NOMO-1 (cell line): Measurements from ENCODE around the gene S100A2.
"Not testable (repeated sequence)": the region's sequence is repeated elsewhere in the genome, so short reads cannot be mapped to it uniquely, and the experiment has no call there.

Source experiments
- DNase-seq, 2 experiments: peaks; one replicate each; lab custom pipeline; 2025; ENCODE audit not compliant: unreplicated experiment in 2 of 2; lab: John Stamatoyannopoulos, UW

The S100A2 gene

DNA sequence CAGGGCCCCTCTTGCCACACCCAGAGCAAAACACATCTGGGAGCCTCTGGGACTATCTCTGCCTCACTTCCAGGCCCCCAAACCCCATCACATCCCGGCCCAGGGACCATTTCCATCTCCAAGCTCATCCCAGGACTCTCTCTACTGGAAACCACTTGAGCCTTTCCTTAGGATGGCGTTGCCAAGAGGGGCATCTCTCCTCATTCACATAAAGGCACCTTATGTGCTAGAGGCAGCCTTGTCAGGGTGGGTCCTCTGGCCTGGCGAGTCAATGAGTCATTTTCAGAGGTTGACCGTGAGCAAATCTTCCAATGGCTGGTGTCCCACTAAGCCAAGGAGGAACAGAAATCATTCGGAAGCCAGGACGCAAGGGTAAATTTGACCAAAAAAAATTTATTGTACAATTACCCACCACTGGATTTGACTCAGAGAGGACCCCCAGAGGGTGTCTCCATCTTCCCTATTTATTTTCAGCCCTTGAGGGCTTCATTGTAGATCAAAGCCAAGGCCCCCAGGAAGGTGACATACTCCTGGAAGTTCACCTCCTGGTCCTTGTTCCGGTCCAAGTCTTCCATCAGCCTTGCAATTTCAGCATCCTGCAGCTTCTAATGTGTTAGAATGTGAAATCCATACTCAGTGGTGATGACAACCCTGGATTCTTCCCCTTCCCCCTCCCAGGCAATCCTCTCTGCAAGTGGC lies 31.3 kb downstream of the S100A2 start:
- no peak for DNase-seq

DNA sequence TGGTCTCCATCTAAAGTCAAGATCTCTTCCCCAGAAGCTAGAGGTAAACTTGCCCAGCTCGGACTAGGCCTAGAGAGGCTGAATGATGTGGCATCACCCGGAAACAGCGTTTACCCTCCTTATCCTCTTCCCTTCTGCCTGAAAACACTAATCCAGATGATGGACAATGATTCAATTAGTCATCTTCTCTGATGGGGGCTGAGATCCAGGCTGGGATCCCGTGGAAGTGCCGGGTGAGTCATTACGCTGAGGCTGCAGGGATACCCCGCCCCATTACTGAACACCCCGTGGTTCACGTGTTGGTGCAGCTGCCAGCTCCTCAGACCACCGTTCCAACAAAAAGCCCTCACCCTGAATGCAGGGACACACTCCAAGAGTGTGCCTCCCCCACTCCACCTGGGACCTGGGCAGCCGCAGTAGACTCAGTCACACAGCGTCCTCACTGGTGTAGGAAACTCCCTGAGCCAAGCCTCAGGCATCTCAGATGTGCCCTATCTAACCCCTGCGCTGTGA lies 31.9 kb downstream of the S100A2 start:
- DNase-seq = no peak

DNA sequence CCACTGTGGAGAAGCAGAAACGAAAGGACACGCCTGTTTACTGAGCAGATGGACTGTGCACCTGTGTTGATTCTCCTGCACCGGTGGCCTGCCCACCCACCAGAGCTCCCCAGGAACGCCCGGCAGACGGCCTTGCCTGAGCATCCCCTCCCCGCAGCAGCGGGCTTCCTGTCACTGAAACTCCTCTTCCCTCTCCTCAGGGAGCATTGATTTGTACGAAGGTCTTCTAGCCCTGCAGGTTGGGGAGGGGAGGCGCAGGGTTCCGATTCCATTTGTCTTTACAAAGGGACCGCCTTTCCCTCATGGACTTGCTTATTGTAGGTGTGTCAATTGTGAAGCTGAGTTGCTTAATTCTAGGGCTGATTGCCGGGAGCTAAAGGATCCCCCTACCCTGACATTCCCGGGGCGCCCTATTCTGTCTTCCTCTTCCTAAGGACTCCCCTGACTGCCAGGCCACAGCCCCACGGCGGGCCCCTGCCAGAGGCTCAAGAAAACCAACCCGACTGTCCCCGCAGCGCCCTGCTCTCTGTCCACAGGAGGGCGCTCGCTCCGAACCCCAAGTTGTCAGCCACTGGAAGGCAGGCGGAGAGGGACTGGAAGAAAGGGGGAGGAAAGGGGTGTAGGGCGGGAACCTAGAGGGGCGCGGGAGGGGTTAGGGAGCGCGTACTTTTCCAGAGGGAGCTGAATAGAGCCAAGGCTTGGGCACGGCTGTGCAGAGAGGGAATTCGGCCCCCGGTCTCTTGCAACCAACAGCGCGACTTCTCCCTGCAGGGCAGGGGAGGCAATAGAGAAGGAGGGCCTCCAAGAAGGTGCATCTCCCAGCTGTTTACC lies 32.7 kb downstream of the S100A2 start:
- peak; percentile 72 to 73 for DNase-seq

DNA sequence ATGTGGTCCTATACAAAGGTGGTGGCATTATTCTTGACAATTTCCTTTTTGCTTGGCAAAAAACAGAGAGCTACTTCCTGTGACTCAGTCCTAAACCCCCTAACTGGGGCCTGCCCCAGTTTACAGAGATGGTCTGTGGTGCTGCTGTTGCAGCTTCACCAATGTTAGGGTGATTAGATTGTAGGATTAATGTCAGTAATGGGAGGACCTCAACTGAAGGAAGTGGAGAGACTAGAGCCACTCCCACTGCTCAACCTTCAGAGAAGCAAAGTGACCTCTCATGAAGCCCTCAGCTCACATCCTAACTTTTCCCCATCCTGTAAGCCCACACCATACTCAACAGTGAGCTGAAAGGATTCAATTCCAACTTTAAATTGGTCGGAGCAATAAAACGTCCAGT lies 33.5 kb downstream of the S100A2 start:
- peak in 1 of 2 experiments; percentile 10 for DNase-seq

DNA sequence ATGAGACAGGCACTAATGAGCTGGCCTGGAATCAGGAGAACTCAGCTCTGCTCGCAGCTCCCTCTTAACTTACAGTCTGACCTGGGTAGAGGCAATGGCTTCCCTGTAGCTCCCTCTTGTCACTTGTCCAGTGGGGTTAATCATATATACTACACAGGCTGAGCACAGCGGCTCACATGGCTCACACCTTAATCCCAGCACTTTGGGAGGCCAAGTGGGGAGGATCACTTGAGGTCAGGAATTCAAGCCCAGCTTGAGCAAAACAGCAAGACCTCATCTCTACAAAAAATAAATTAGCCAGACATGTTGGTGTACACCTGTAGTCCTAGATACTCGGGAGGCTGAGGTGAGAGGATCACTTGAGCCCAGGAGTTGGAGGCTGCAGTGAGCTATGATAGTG lies 34.0 kb downstream of the S100A2 start:
- no peak for DNase-seq

DNA sequence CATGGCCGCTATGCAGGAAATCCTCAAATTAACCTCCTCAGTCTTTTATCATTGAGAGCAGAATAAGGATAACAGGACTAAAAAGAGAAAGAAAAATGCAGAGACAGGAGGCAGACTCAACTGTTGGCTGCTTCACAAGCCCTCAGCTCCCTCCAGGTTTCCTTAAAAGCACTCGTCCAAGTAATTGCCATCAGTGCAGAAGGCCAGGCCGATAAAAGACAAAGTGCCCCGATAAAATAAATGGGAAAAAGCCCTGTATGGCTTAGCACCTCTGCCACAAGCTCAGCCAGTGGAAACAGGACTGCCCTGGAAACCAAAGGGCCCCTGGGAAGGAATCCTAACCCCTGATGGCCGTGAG lies 38.0 kb downstream of the S100A2 start:
- no peak for DNase-seq

DNA sequence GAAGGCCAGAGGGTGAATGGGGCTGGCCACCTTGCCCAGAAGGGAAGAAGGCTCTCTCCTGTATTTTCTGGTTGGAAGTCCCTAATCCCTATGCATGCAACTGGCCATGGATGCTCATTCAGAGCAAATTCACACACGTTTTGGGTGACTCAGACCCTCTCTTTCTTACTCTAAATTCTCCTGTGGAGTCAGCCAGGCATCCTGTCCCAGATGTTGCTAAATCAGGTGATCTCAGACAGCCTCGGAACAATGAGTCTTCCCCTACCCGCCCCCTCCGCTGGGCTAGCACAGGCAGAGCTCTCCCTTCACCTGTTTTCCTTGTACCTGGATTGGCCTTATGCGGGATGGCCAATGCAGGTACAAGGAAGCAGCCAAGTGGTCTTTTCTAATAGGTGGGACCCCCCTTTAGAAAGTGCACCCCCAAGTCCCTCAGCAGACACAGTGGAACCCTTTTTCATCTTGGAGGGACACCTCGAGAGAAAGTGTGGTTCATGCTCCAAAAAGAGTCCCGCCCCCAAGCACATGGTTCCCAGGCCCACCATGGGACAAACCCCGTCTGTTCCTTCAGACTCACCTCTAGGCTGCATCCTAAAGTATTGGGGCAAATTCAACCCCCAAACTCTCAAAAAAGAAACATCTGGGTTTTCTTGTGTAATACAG lies 38.5 kb downstream of the S100A2 start:
- DNase-seq = no peak

DNA sequence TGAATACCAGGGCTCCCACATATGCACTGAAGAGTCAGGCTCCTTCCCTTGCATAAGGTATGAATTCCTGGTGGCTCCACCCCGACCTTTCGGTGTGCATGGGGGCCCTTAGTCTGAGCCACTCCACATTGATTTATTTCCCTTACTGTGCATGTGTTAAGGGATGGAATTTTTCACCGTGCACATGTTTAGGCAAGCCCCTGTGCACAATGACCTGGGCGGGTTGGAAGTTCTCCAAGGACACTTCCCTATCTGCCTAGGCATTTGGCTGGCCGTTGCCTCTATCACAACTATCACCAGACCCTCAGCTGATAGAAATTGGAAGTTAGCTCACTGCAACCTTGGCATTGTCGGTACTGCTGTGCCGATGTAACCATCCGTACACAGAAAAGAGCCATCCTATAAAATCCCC lies 39.5 kb downstream of the S100A2 start:
- no peak for DNase-seq

DNA sequence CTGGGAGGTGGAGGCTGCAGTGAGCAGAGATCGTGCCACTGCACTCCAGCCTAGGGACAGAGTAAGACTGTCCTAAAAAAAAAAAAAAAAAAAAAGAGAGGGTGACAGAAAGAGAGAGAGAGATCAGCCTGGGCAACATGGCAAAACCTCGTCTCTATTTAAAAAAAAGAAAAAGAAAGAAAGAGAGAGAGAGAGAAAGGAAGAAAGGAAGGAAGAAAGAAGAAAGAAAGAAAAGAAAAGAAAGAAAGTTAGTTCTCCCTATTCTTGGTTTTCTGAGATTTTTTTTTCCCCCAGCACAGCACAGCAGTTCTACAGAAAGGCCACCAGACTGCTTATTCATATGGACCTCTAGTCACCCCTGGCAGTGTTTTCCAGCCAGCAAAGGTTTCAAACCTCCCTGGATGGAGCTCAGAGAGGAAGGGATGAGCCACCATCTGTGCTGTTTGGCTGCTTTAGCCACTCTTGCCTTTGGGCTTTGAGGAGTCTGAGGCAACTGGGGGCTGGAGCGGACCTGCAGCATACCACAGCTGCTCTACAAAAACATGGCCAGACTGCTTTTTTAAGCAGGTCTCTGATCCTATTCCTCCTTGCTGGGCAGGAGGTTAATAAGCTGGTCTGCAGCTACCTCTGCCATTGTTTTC lies 40.4 kb downstream of the S100A2 start:
- no peak for DNase-seq

DNA sequence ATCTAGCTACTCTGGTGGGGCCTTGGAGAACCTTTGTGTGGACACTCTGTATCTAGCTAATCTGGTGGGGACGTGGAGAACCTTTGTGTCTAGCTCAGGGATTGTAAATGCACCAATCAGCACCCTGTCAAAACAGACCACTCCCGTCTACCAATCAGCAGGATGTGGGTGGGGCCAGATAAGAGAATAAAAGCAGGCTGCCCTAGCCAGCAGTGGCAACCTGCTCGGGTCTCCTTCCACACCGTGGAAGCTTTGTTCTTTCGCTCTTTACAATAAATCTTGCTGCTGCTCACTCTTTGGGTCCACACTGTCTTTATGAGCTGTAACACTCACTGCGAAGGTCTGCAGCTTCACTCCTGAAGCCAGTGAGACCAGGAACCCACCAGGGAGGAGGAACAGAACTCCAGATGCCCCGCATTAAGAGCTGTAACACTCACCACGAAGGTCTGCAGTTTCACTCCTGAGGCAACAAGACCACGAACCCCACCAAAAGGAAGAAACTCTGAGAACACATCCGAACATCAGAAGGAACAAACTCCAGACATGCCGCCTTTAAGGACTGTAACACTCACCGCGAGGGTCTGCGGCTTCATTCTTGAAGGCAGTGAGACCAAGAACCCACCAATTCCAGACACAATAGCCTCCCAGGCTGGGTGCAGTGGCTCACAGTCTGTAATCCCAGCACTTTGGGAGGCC lies 43.1 kb downstream of the S100A2 start:
- not testable (repeated sequence) for DNase-seq

DNA sequence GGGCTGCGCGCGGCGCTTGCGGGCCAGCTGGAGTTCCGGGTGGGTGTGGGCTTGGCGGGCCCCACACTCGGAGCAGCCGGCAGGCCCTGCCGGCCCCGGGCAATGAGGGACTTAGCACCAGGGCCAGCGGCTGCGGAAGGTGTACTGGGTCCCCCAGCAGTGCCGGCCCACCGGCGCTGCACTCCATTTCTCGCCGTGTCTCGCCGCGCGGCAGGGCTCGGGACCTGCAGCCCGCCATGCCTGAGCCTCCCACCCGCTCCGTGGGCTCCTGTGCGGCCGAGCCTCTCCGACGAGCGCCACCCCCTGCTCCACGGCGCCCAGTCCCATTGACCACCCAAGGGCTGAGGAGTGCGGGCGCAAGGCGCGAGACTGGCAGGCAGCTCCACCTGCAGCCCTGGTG lies 43.8 kb downstream of the S100A2 start:
- DNase-seq = not testable (repeated sequence)

DNA sequence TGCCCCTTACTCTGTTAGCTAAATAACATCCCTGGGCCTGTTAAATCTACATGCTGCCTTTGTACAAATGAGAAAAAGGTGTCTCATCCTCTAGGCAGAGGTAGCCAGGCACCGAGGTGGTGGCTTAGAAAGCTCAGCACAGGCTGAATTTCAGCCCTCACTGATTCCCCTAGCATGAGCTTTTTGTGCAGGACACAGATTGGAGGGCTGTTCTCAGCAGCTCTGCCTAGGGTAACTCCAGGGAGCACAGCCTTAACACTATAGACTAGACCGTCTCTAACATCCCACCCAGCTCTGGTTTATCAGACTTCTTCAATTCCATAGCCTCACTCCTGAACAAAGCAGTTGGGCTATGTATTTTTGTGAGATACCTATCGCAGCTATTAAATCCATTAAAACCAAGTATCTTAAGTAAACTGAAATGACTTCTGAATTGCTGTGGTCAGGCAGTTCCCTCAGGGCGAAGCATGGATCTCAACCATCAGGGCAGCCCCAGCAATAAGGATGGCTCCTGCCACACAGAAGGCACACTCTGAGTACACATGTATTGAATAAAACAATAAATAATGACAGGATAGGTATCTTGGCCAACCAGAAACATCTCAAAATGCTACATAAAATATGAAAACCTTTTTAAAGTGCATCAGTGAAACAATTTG lies 44.7 kb downstream of the S100A2 start:
- no peak for DNase-seq

DNA sequence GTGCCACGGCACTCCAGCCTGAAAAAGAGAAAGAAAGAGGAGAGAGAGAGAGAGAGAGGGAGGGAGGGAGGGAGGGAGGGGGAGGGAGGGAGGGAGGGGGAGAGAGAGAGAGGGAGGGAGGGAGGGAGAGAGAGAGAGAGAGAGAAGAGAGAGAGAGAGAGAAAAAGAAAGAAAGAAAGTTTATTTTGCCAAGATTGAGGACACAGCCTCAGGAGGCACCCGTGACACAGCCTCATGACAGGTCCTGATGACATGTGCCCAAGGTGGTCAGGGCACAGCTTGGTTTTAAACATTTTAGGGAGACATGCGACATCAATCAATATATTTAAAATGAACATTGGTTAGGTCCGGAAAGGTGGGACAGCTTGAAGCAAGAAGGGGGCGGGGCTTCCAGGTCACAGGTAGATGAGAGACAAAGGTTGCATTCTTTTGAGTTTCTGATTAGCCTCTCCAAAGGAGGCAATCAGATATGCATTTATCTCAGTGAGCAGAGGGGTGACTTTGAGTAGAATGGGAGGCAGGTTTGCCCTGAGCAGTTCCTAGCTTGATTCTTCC lies 45.4 kb downstream of the S100A2 start:
- not testable (repeated sequence) for DNase-seq

DNA sequence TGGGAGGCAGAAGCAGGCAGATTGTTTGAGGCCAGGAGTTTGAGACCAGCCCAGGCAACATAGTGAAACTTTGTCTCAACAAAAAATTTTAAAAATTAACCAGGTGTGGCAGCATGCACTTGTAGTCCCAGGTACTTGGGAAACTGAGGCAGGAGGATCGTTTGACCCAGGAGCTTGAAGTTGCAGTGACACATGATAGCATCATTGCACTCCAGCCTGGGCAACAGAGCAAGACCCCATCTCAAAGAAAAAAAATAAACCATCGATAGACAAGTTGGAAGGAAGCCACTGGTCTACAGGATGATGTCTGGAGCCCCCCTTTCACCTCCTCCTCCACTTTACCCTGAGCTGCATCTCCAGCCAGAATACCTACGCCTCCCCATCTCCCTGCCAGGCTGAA lies 46.4 kb downstream of the S100A2 start:
- no peak for DNase-seq

DNA sequence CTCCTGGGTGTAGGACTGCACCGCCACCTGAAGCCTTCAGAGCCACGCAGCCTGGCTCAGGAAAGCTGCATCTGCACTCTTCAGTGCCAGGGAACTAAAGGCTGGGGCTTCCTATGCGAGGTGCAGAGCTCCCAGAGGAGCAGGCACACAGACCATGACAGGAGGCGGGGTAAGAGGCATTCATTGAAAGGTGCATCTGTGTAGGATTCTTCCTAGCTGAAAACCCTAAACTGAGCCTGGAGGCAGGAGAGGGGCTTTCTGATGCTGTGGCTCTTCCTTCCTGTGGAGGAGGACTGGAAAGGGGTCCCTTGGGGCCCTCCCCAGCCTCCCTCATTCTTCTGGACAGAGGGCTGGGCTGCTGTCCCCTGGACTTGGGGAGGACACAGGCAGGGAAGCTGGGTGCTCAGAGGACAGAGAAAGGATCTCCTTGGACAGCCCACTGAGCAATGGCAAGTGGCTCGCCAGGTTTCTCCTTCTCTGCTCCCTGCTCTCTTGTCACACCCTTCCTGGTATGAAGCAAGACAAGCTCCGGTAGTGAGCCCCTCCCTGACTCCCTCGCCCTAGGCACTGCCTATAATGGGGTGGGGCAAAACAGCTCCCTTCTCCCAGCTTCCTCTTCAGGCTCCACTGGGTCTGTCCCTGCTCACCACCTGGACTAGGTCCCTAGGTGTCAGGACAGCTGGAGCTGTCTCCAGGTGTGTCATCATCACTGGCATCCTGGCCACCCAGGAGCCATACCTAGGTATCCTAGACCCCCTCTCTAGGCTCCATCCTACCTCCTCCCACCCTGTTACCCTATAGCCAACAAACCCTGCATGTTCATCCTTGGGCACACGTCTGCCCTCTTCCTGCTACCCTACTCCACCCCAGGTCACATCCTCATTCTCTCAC lies 49.9 kb downstream of the S100A2 start:
- DNase-seq = peak; percentile 64 to 75

DNA sequence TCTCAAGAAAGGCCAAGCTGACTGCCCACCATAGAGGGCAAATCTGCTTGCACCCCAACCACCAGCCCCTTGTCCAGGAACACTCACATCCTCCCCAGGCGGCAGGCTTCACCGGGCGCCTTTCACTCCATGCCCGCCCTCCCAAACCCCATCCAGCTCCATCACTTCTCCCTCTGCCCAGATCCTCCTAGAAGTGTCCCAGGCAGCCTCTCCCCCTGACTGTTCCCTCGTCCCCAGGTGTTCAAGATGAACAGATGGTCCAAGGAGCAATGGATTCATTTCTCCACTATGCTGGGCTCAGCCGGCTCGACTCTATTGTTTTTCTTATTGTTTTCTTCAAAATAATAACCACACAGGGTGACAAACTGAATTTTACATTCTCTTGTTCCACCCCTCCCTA lies 52.0 kb downstream of the S100A2 start:
- DNase-seq = no peak

DNA sequence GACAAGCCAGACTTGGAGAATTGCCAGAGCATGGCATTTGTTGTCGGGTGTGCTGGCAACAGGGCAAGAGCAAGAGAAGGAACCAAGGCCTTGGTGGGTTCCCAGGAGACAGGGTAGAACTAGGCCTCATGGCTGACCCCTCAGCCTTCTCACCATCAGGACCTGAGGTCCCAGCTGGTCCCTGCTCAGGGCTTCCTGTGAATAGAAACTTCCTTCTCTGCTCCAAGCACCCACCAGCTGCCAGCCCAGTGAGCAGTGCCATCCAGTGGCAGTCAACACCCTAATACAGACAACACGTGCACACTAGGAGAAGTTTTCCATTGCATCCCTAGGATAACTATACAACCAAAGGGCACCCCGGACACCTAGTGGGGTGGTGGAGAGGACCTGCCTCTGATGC lies 52.6 kb downstream of the S100A2 start:
- no peak for DNase-seq
